Erythroblast (primary cell): Measurements from ENCODE around the gene RRM1.

Experiments used
- GATA1 ChIP-seq: IDR thresholded peaks from 2 replicates; pipeline ENCODE4 v1.6.1; 2011; ENCODE audit warnings: low read depth, mild to moderate bottlenecking, control low read depth, low read length, moderate library complexity
- POLR2A ChIP-seq: IDR thresholded peaks from 2 replicates; pipeline ENCODE4 v1.6.1; 2011; ENCODE audit warnings: mild to moderate bottlenecking, low read length

DNA sequence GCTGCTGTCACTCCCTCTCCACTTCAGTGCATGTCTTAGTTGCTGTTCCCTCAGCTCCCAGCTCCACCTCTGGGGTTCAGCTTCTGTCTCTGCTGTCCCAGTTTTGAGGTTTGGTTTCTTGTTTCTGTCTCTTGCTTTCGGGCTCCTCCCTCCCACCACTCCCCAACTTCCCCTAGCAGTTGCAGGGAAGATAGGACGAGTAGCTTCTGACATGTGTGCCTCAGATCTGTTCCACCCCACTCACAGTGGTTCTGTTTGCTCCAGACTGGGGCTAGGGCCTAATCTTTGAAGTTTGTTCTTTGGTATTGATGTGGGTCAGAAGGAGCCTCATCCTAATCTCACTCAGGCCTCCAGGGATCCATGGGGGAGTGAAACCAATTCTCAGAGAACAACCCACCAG is 2.6 kb upstream of the RRM1 start:
- TF ChIP-seq POLR2A (peak; percentile 57), GATA1 (no peak)
